ENCODE measurements around the gene DAZAP2. TPM values are rescaled to one million over a fixed set of nuclear protein-coding genes. Genes with fewer than 3 reads are reported as not detected.

The DAZAP2 gene
- total RNA-seq, 2 experiments from 2014 or later = 292 to 310 TPM

DNA sequence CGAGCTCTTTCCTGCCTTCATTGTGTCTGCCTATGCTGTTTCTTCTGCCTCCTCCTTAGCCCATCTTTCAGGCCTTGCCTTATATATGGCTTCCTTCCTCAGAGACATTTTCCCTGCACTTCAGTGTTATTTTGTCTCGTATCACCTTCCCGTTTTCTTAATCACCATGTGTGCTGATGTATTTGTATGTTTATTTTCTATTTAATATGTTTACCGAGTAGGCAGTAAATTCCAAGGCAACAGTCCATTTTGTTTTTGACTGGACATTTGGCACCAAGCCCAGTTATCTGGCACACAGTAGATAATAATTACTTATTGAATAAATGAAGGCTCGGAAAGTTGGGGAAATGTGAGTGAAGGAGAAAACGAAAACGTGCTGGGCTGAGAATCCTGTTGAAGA lies 16.2 kb upstream of the DAZAP2 start:
- Mint-ChIP-seq H3K4me1 (ENCODE audit: low read depth) (peaks cover 23% of the 10 kb centered on the region), H3K27ac (no peak overlapping the region), H3K9me3 (no peaks in the 10 kb centered on the region), H3K36me3 (ENCODE audit: low read depth) (no peaks in the 10 kb centered on the region), H3K4me3 (no peak overlapping the region), H3K27me3 (no peaks in the 10 kb centered on the region)
- no peak for DNase-seq
- Histone ChIP-seq H3K27ac (ENCODE audit: low read depth in 1 of 2, low read length in 2 of 2) (no peak overlapping the region), H3K4me1 (ENCODE audit: insufficient read depth, low read length) (peaks cover 10% of the 10 kb centered on the region), H3K27me3 (ENCODE audit: control insufficient read depth in 1 of 2, insufficient read depth in 2 of 2, low read length in 2 of 2) (no peaks in the 10 kb centered on the region), H3K9me3 (ENCODE audit: control insufficient read depth in 1 of 2, insufficient read depth in 1 of 2, low read length in 2 of 2) (no peaks in the 10 kb centered on the region), H3K4me3 (ENCODE audit: low read length) (no peak overlapping the region), H3K36me3 (ENCODE audit: insufficient read depth, low read length) (no peaks in the 10 kb centered on the region)
- intact Hi-C loops (cut with DNase I, micrococcal nuclease) = no loop called here
- ATAC-seq (ENCODE audit: poor library complexity) = no peak
- TF ChIP-seq, protein P1, sequence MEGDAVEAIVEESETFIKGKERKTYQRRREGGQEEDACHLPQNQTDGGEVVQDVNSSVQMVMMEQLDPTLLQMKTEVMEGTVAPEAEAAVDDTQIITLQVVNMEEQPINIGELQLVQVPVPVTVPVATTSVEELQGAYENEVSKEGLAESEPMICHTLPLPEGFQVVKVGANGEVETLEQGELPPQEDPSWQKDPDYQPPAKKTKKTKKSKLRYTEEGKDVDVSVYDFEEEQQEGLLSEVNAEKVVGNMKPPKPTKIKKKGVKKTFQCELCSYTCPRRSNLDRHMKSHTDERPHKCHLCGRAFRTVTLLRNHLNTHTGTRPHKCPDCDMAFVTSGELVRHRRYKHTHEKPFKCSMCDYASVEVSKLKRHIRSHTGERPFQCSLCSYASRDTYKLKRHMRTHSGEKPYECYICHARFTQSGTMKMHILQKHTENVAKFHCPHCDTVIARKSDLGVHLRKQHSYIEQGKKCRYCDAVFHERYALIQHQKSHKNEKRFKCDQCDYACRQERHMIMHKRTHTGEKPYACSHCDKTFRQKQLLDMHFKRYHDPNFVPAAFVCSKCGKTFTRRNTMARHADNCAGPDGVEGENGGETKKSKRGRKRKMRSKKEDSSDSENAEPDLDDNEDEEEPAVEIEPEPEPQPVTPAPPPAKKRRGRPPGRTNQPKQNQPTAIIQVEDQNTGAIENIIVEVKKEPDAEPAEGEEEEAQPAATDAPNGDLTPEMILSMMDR (IDR thresholded peaks at IDR 0.05) = no peak
- CTCF ChIA-PET = no interaction called here
- POLR2A ChIA-PET = interaction anchor here (1.6 kb wide), 1 partner anchor 16 kb away, joined by 6 read pairs; the partner anchor contains the start of gene DAZAP2

- H3K27ac ChIP-seq (ENCODE audit: low read depth in 1 of 2, low read length in 2 of 2) = no peak overlapping the region
- POLR2A ChIA-PET = no interaction called here
- H3K4me1 ChIP-seq (ENCODE audit: insufficient read depth, low read length) = no peaks in the 10 kb centered on the region
- intact Hi-C loops (cut with DNase I, micrococcal nuclease) = no loop called here
- H3K9me3 ChIP-seq (ENCODE audit: control insufficient read depth in 1 of 2, insufficient read depth in 1 of 2, low read length in 2 of 2) = no peaks in the 10 kb centered on the region
- DNase-seq (no peak), ATAC-seq (ENCODE audit: poor library complexity) (no peak)
- H3K4me3 Mint-ChIP-seq = no peak overlapping the region
- no peaks in the 10 kb centered on the region for H3K9me3 Mint-ChIP-seq
- H3K4me3 ChIP-seq (ENCODE audit: low read length) = no peak overlapping the region
- TF ChIP-seq, protein P1 (IDR thresholded peaks at IDR 0.05) = no peak
- no peak overlapping the region for H3K27ac Mint-ChIP-seq
- no peaks in the 10 kb centered on the region for H3K36me3 ChIP-seq (ENCODE audit: insufficient read depth, low read length)
- no peaks in the 10 kb centered on the region for H3K36me3 Mint-ChIP-seq (ENCODE audit: low read depth)
- CTCF ChIA-PET = no interaction called here
- H3K27me3 Mint-ChIP-seq = no peaks in the 10 kb centered on the region
- H3K27me3 ChIP-seq (ENCODE audit: control insufficient read depth in 1 of 2, insufficient read depth in 2 of 2, low read length in 2 of 2) = no peaks in the 10 kb centered on the region
- H3K4me1 Mint-ChIP-seq (ENCODE audit: low read depth) = peaks cover 7% of the 10 kb centered on the region
These were observed 14.0 kb upstream of the DAZAP2 start for GRCh38 chr12:51224625-51225024.

DNA sequence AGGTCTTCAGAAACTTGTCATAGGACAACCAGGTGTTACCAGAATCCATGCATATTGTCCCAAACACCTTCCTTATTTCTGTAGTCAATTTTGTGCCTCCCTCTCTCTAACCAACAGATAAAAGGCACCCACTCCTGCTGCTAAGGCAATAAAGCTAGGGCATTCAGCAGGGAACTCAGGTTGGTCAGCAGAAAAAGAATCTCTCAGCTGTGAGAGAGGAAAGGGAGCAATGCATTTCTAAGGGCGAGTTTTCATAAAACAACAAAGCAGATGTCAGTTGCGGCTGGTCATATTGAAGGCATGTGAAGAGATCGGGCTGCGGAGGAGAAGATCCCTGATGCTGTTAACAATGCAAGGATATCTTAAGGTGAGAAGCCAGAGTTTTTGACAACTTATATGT lies 13.4 kb upstream of the DAZAP2 start:
- no peaks in the 10 kb centered on the region for H3K36me3 Mint-ChIP-seq (ENCODE audit: low read depth)
- H3K27me3 Mint-ChIP-seq = no peaks in the 10 kb centered on the region
- Histone ChIP-seq H3K27me3 (ENCODE audit: control insufficient read depth in 1 of 2, insufficient read depth in 2 of 2, low read length in 2 of 2) (no peaks in the 10 kb centered on the region), H3K4me3 (ENCODE audit: low read length) (no peak overlapping the region), H3K4me1 (ENCODE audit: insufficient read depth, low read length) (no peaks in the 10 kb centered on the region), H3K27ac (ENCODE audit: low read depth in 1 of 2, low read length in 2 of 2) (no peak overlapping the region), H3K9me3 (ENCODE audit: control insufficient read depth in 1 of 2, insufficient read depth in 1 of 2, low read length in 2 of 2) (no peaks in the 10 kb centered on the region), H3K36me3 (ENCODE audit: insufficient read depth, low read length) (no peaks in the 10 kb centered on the region)
- ATAC-seq (ENCODE audit: poor library complexity) = no peak
- intact Hi-C loops (cut with DNase I, micrococcal nuclease) = no loop called here
- TF ChIP-seq, protein P1 (IDR thresholded peaks at IDR 0.05) = no peak
- H3K9me3 Mint-ChIP-seq = no peaks in the 10 kb centered on the region
- ChIA-PET POLR2A (interaction anchor here (0.5 to 0.8 kb wide), 2 partner anchors 83 to 149 kb away, joined by 3 to 4 read pairs; no protein-coding TSS in a partner anchor), CTCF (no interaction called here)
- H3K27ac Mint-ChIP-seq = no peak overlapping the region
- no peak overlapping the region for H3K4me3 Mint-ChIP-seq
- no peak for DNase-seq
- H3K4me1 Mint-ChIP-seq (ENCODE audit: low read depth) = peaks cover under 1% of the 10 kb centered on the region
